Lower lobe of right lung (tissue), 2 donors: Measurements from ENCODE around the gene DHX34. TPM values are rescaled to one million over a fixed set of nuclear protein-coding genes. Genes with fewer than 3 reads are reported as not detected.
"Not testable (repeated sequence)": the region's sequence is repeated elsewhere in the genome, so short reads cannot be mapped to it uniquely, and the experiment has no call there.

ENCODE experiments used
- ATAC-seq, 2 donors: fragments of 200-7000 bp; cut with Tn5 transposase; one replicate each; pipeline ENCODE4 v1.9.1; 2020 to 2022; ENCODE audit warnings: mild to moderate bottlenecking in 2 of 2, moderate library complexity in 2 of 2
- DNase-seq: peaks from one replicate; pipeline ENCODE4 v3.0.0-alpha.2; 2020
- H3K27ac ChIP-seq: fragments of 200-600 bp; one replicate; pipeline ENCODE4 v1.8.0; 2022
- H3K27me3 ChIP-seq: fragments of 200-600 bp; one replicate; pipeline ENCODE4 v1.8.0; 2022; ENCODE audit warnings: low read depth
- H3K36me3 ChIP-seq: fragments of 200-600 bp; one replicate; pipeline ENCODE4 v1.8.0; 2022; ENCODE audit warnings: mild to moderate bottlenecking
- H3K4me1 ChIP-seq: fragments of 200-600 bp; one replicate; pipeline ENCODE4 v1.8.0; 2022
- H3K4me3 ChIP-seq: fragments of 200-600 bp; one replicate; pipeline ENCODE4 v1.8.0; 2022; ENCODE audit warnings: mild to moderate bottlenecking
- H3K9me3 ChIP-seq: fragments of 200-600 bp; one replicate; pipeline ENCODE4 v1.8.0; 2022
- CTCF ChIP-seq: fragments of 200-600 bp; IDR thresholded peaks from one replicate; pipeline ENCODE4 v1.8.0; 2022; ENCODE audit warnings: antibody characterized with exemption, mild to moderate bottlenecking
- intact Hi-C: fragments of 100-400 bp; cut with DNase I; formaldehyde crosslinking; loops from one replicate; pipeline ENCODE4 v1.11.0; 2022
- total RNA-seq: library from RNA; stranded (reverse); fragmentation: NEBNext Ultra II Directional; extraction: Animal tissue kit (Norgen Biotek cat#: 25700); gene quantifications from one replicate; pipeline ENCODE4 v1.2.1, GENCODE V29; 2021
- donor health status: DM: no; HTN: yes; CAD: no; lungs with severe emphysema.

The DHX34 gene
- total RNA-seq, 1 donor from 2014 or later: 14.5 TPM

- no peak overlapping the region for H3K4me3 ChIP-seq
- peaks cover 6% of the 10 kb centered on the region for H3K36me3 ChIP-seq
- no peak overlapping the region for H3K27ac ChIP-seq
- no peak for ATAC-seq
- intact Hi-C loops: no loop called here
- no peaks in the 10 kb centered on the region for H3K27me3 ChIP-seq
- no peak for TF ChIP-seq CTCF
- no peak for DNase-seq
- H3K4me1 ChIP-seq: peaks cover 2% of the 10 kb centered on the region
- H3K9me3 ChIP-seq: no peaks in the 10 kb centered on the region
These were observed 5.8 kb upstream of the DHX34 start for GRCh38 chr19:47343194-47343802.

GRCh38 chr19:47344425-47344824 is 4.7 kb upstream of the DHX34 start:
- intact Hi-C loops: no loop called here
- peaks cover 6% of the 10 kb centered on the region for H3K36me3 ChIP-seq
- ATAC-seq: no peak
- peaks cover 8% of the 10 kb centered on the region for H3K4me1 ChIP-seq
- H3K27ac ChIP-seq: no peak overlapping the region
- TF ChIP-seq CTCF: no peak
- no peaks in the 10 kb centered on the region for H3K27me3 ChIP-seq
- no peaks in the 10 kb centered on the region for H3K9me3 ChIP-seq
- DNase-seq: no peak
- H3K4me3 ChIP-seq: no peak overlapping the region

- ATAC-seq, H3K27me3 ChIP-seq, H3K9me3 ChIP-seq, H3K27ac ChIP-seq, H3K4me3 ChIP-seq, H3K36me3 ChIP-seq, intact Hi-C loops, DNase-seq: not testable (repeated sequence)
- peaks cover 19% of the 10 kb centered on the region for H3K4me1 ChIP-seq
These were observed 3.1 kb upstream of the DHX34 start for GRCh38 chr19:47346024-47346423.

- H3K4me1 ChIP-seq: peaks cover 19% of the 10 kb centered on the region
- H3K36me3 ChIP-seq: peaks cover 33% of the 10 kb centered on the region
- TF ChIP-seq CTCF: no peak
- H3K27ac ChIP-seq: no peak overlapping the region
- intact Hi-C loops: no loop called here
- H3K4me3 ChIP-seq: no peak overlapping the region
- no peaks in the 10 kb centered on the region for H3K9me3 ChIP-seq
- H3K27me3 ChIP-seq: no peaks in the 10 kb centered on the region
- no peak for DNase-seq
- no peak for ATAC-seq
These were observed 1.5 kb downstream of the DHX34 start for GRCh38 chr19:47350630-47351029.

GRCh38 chr19:47351548-47351947 is 2.4 kb downstream of the DHX34 start:
- H3K9me3 ChIP-seq: no peaks in the 10 kb centered on the region
- TF ChIP-seq CTCF: no peak
- ATAC-seq (no peak), DNase-seq (no peak)
- intact Hi-C loops: no loop called here
- no peaks in the 10 kb centered on the region for H3K27me3 ChIP-seq
- peaks cover 19% of the 10 kb centered on the region for H3K4me1 ChIP-seq
- H3K27ac ChIP-seq: no peak overlapping the region
- no peak overlapping the region for H3K4me3 ChIP-seq
- peaks cover 42% of the 10 kb centered on the region for H3K36me3 ChIP-seq

GRCh38 chr19:47352095-47352494 is 3.0 kb downstream of the DHX34 start:
- no peaks in the 10 kb centered on the region for H3K9me3 ChIP-seq
- no peak for ATAC-seq
- H3K4me1 ChIP-seq: peaks cover 19% of the 10 kb centered on the region
- H3K36me3 ChIP-seq: peaks cover 48% of the 10 kb centered on the region
- intact Hi-C loops: no loop called here
- no peak for TF ChIP-seq CTCF
- no peak overlapping the region for H3K4me3 ChIP-seq
- DNase-seq: no peak
- no peak overlapping the region for H3K27ac ChIP-seq
- H3K27me3 ChIP-seq: no peaks in the 10 kb centered on the region
